GM13977 (cell line): ENCODE results near the gene CCDC149.

Source experiments
- DNase-seq: peaks from one replicate; pipeline ENCODE4 v3.0.0; 2012; ENCODE audit warnings: low spot score
- CTCF ChIP-seq: IDR thresholded peaks from 2 replicates; pipeline ENCODE4 v1.5.1; 2012; ENCODE audit warnings: mild to moderate bottlenecking, control low read depth; ENCODE audit not compliant: insufficient read depth; ENCODE audit errors: extremely low read depth, missing control alignments
- in situ Hi-C: fragments of 300-500 bp; cut with MboI; formaldehyde crosslinking; loops from one replicate; pipeline ENCODE4 v1.12.0; 2022; ENCODE audit warnings: low sequenced_read_pairs, low pct_unique_long_range_greater_than_20kb, mixed read lengths, inconsistent platforms; ENCODE audit not compliant: unreplicated experiment

The CCDC149 gene

GRCh38 chr4:24805566-24805965, 107.3 kb downstream of the CCDC149 start:
- no peak for DNase-seq
- no peak for TF ChIP-seq CTCF
- in situ Hi-C loops: no loop called here

- DNase-seq: no peak
- TF ChIP-seq CTCF: no peak
- in situ Hi-C loops: no loop called here
These were observed 107.8 kb downstream of the CCDC149 start for GRCh38 chr4:24805067-24805466.

- TF ChIP-seq CTCF: no peak
- no peak for DNase-seq
- in situ Hi-C loops: no loop called here
These were observed 110.2 kb downstream of the CCDC149 start for GRCh38 chr4:24802648-24803047.

GRCh38 chr4:24801136-24801855, 111.5 kb downstream of the CCDC149 start:
- DNase-seq: no peak
- in situ Hi-C loops: no loop called here

GRCh38 chr4:24800325-24800895, 112.4 kb downstream of the CCDC149 start:
- no peak for DNase-seq
- no peak for TF ChIP-seq CTCF
- in situ Hi-C loops: no loop called here

More at GRCh38 chr4:24801136-24801855, 111.5 kb downstream of the CCDC149 start:
- TF ChIP-seq CTCF: no peak

- no peak for DNase-seq
- in situ Hi-C loops: no loop called here
- no peak for TF ChIP-seq CTCF
These were observed 113.1 kb downstream of the CCDC149 start for GRCh38 chr4:24799544-24800324.
